ENCODE results near the gene NDUFV2. TPM values are rescaled to one million over a fixed set of nuclear protein-coding genes. Genes with fewer than 3 reads are reported as not detected.

NDUFV2 gene
- 144 TPM for polyA plus RNA-seq

DNA sequence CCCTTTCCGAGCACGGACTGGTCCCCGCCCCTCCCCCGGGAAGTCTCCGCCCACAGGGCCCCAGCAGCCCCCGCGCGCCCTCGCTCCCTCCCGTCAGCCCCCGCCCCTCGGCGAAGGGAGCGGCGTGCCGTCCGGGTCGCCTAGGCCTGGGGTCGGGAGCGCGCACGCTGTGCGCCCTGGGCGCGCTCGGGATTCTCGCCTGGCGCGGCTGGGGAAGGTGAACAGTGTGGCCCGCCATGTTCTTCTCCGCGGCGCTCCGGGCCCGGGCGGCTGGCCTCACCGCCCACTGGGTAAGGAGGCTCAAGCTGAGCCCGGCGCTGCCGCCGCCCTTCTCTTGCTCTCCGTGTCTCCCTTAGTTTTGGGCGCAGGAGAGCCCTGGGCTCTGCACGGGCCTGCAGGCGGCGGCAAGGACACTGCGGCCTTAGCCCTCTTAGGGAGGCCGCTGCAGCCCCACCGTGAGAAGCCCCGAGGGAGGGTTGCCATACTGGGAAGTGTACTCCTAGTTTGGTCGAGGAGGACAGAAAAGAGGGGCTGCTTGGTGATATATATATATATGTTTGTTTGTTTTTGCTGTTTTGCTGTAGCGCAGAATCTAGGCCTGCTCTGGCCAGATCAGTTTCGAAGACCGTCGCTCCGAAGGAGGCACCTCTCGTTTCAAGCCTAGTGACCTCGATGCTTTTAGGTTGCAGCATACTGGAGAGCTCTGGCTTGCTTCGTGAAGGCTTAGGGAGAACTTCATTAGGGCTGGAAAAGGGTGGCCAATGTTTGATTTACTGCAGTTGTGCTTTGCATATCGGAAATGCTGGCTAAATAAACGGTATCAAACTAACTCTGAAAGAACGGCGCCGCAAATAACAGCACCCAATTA is at the start of gene NDUFV2:
Gene NDUFV2, plus strand, starts transcription at position 192 of the 868 bp plus-strand sequence. Its CDS starts 45 bp downstream, at position 237.
- peaks cover 7% of the 10 kb centered on the region for H3K36me3 Mint-ChIP-seq
- no peaks in the 10 kb centered on the region for H3K27me3 Mint-ChIP-seq
- H3K4me1 Mint-ChIP-seq, result peaks cover 40 to 55% (median 47%) of the 10 kb centered on the region in 3 donors
- H3K4me3 Mint-ChIP-seq, result peak within 1 kb of the TSS; percentile 91 to 98 (median 96)
- H3K9me3 Mint-ChIP-seq, result peaks cover 0 to 1% (median 0%) of the 10 kb centered on the region in 3 donors
- H3K27ac Mint-ChIP-seq, result peak within 1 kb of the TSS; percentile 78 to 94 (median 87)

DNA sequence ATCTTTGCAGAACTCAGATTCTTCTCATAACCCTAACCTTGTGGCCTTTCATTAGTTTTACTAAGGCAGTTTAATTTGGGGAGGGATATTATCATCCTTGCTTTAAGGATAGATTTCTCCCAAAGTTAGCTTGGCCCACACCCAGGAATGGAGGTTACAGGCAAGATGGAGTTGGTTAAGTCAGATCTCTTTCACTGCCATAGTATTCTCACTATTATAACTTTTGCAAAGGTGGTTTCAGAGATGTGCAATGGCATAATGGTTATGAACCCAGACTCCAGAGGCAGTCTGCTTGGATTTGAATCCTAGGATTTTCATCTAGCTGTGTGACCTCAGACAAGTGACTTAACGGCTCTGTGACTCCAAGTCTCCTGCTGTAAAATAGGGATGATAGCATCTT is 48.7 kb upstream of the NDUFV2 start:
- Mint-ChIP-seq H3K4me3 (no peak overlapping the region), H3K27me3 (no peaks in the 10 kb centered on the region), H3K36me3 (peaks cover 3% of the 10 kb centered on the region), H3K9me3 (peaks cover 4 to 20% (median 6%) of the 10 kb centered on the region in 3 donors), H3K27ac (no peak overlapping the region), H3K4me1 (peaks cover 2 to 8% (median 2%) of the 10 kb centered on the region in 3 donors)

DNA sequence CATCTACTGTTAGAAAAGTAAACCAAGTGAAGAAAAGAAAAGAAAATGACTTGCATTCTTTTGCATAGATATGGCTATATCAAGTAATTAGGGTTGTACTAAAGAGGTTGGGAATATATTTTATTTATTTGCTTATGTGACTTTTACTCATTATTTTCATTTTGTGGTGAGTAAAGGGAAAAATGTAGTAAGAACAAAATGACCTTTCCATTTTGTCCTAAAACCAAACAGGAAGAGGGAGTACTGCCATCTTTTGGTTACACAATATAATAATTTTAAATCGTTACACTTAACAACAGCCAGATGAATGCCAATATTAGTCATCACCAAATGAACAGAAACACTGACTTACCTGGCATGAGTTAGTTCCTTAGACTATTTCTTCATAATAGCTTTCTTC is 47.3 kb upstream of the NDUFV2 start:
- H3K9me3 Mint-ChIP-seq, result peaks cover 2 to 12% (median 4%) of the 10 kb centered on the region in 3 donors
- H3K27me3 Mint-ChIP-seq, result no peaks in the 10 kb centered on the region
- H3K36me3 Mint-ChIP-seq, result peaks cover 2% of the 10 kb centered on the region
- peaks cover 2 to 8% (median 2%) of the 10 kb centered on the region in 3 donors for H3K4me1 Mint-ChIP-seq
- H3K27ac Mint-ChIP-seq, result no peak overlapping the region
- H3K4me3 Mint-ChIP-seq, result no peak overlapping the region

DNA sequence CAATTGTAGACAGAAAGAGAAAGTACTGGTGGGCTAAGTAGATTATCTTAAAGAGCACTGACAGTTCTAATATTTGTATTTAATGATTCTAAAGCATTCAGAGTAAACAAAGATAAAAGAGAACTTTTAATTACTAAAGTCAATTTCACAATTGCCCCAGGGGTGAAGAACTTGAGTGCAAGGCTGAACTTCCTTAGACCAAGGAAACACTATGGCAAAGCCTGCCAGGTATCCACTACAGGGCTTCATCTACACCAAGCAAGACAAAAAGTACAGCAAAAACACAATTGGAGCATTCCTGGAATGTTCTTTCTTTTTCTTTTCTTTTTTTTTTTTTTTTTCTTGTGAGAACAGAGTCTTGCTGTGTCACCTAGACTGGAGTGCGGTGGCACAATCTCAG is 46.9 kb upstream of the NDUFV2 start:
- H3K9me3 Mint-ChIP-seq, result peaks cover 0 to 9% (median 2%) of the 10 kb centered on the region in 3 donors
- no peak overlapping the region for H3K4me3 Mint-ChIP-seq
- no peak overlapping the region for H3K27ac Mint-ChIP-seq
- H3K36me3 Mint-ChIP-seq, result no peaks in the 10 kb centered on the region
- no peaks in the 10 kb centered on the region for H3K27me3 Mint-ChIP-seq
- peaks cover 2 to 8% (median 2%) of the 10 kb centered on the region in 3 donors for H3K4me1 Mint-ChIP-seq

DNA sequence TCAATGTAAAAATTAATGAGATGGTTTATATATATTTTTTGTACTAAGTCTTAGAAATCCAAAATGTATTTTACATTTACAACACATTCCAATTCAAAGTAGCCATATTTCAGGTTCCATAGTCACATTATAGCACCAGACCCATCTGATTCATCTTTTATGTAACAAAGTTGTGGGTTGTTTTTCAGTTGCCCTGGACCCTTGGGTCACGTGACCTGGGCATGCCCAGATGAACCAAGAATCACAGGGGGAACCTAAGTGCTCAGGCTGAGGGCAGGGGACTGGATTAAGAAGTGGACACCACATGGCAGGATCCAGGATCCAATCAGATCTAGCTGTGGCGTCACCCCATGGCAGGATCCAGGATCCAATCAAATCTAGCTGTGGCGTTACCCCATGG is 44.9 kb upstream of the NDUFV2 start:
- H3K27ac Mint-ChIP-seq, result no peak overlapping the region
- peaks cover 0 to 6% (median 0%) of the 10 kb centered on the region in 3 donors for H3K9me3 Mint-ChIP-seq
- no peaks in the 10 kb centered on the region for H3K36me3 Mint-ChIP-seq
- H3K4me1 Mint-ChIP-seq, result peaks cover 19 to 23% (median 19%) of the 10 kb centered on the region in 3 donors
- H3K27me3 Mint-ChIP-seq, result peaks cover 4% of the 10 kb centered on the region
- H3K4me3 Mint-ChIP-seq, result no peak overlapping the region

DNA sequence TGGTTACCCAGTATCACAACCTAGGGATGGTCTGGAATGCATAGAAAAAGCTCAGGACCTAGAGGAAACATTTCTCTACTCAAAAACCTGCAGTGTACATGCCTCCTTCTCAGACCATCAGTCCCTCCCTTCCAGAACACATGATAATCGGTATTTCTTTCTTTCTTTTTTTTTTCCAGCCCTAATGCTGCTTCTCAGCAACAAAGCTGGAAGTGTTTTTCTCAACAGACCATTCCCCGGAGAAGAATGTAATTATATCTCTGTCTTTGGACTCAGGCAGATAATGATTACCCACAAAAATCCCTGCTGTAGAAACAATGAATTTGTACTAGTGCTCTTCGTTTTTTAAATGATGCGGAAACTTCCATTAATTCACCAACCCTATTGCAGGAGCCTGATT is 44.1 kb upstream of the NDUFV2 start:
- Mint-ChIP-seq H3K4me3 (no peak overlapping the region), H3K4me1 (peaks cover 22 to 23% (median 23%) of the 10 kb centered on the region in 3 donors), H3K27ac (no peak overlapping the region), H3K36me3 (no peaks in the 10 kb centered on the region), H3K9me3 (no peaks in the 10 kb centered on the region), H3K27me3 (peaks cover 4% of the 10 kb centered on the region)

DNA sequence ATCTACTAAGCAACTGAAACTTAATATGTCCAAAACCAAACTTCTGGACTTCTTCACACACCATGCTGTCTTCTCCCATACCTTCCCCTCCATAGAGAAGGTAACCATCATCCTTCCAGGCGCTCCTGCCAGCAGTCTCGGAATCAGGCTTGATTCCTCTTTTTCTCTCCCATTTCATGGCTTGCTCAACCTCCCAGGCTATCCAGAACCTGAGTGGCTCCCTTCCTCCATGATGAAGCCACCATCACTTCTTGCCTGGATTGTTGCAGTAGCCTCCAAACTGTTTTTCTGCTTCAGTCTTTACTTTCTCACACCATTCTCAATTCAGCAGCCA is 40.1 kb upstream of the NDUFV2 start:
- H3K27ac Mint-ChIP-seq, result peak overlapping the region; percentile 2 to 71 (median 43)
- H3K4me1 Mint-ChIP-seq, result peaks cover 25 to 42% (median 36%) of the 10 kb centered on the region in 3 donors
- H3K36me3 Mint-ChIP-seq, result peaks cover 1% of the 10 kb centered on the region
- no peaks in the 10 kb centered on the region for H3K9me3 Mint-ChIP-seq
- peaks cover 4% of the 10 kb centered on the region for H3K27me3 Mint-ChIP-seq
- H3K4me3 Mint-ChIP-seq, result peak overlapping the region; percentile 13 to 89 (median 68)

DNA sequence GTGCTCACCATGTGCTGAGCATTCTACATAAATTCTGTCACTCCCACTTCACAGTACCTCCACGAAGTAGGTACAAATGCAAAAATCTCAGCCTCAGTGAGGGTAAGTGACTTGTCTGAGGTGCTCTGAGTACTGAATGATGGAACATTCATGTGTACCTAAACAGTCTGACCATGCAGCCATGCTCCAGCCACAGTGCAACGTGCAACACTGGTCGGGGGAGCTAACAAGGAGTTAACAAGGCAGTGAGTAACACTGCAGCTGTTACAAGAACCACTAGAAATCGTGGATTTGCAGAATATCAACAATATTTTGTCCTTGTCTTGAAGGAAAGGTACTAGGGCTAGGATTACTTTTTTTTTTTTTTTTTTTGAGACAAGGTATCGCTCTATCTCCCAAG is 36.6 kb upstream of the NDUFV2 start:
- peaks cover 35 to 56% (median 47%) of the 10 kb centered on the region in 3 donors for H3K4me1 Mint-ChIP-seq

DNA sequence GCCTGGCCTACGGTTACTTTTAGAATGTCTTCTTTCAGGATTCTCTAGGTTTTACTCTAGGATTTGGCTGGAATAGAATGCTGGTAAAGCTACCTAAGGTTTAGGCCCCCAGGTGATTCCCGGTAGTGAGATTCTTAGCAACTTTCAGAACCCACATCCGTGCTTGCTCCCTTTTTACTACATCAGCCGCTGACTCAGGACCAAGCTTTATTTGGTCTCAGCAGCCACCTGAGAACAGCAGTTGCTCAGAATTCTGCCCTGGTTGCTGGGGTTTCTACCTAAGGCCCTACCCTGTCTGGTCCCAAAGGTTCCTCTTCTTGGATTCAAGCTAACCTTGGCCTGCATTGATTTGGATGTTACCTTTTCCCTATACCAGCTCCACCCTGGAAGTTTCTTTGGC is 36.1 kb upstream of the NDUFV2 start:
- H3K36me3 Mint-ChIP-seq, result peaks cover 1% of the 10 kb centered on the region
- H3K4me3 Mint-ChIP-seq, result no peak overlapping the region
- peak overlapping the region in 1 of 3 donors; percentile 14 for H3K27ac Mint-ChIP-seq
- H3K27me3 Mint-ChIP-seq, result peaks cover 1% of the 10 kb centered on the region
- H3K9me3 Mint-ChIP-seq, result no peaks in the 10 kb centered on the region
- H3K4me1 Mint-ChIP-seq, result peaks cover 31 to 51% (median 42%) of the 10 kb centered on the region in 3 donors

More for the DNA sequence above, 36.6 kb upstream of the NDUFV2 start:
- Mint-ChIP-seq H3K4me3 (peak overlapping the region in 1 of 4 donors; percentile 74), H3K36me3 (peaks cover 1% of the 10 kb centered on the region), H3K27me3 (peaks cover 4% of the 10 kb centered on the region), H3K27ac (no peak overlapping the region), H3K9me3 (no peaks in the 10 kb centered on the region)

DNA sequence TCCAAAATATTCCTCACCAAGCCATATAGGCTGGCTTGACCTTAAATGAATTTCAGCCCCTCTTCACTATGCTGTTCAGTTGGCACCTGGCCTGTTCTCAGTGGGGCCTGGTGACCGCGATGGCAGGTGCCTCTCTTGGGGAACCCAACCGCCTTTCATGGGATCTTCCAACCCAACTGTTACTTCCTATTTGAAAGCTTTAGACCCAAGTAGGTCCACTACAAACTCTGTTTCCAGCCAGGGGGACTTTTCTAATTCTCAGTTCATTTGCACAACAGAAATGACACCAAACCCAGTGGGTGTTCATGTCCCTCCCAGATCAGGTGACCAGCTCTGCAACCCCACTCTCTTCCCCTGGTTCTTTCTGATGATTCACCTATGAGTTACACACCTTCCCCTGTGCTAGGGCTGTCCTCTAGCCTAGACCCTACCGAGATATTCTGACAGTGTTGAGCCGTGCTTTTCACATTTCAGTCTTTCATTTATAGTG is 35.6 kb upstream of the NDUFV2 start:
- no peaks in the 10 kb centered on the region for H3K27me3 Mint-ChIP-seq
- peak overlapping the region in 1 of 3 donors; percentile 14 for H3K27ac Mint-ChIP-seq
- no peaks in the 10 kb centered on the region for H3K9me3 Mint-ChIP-seq
- peaks cover 1% of the 10 kb centered on the region for H3K36me3 Mint-ChIP-seq
- peak overlapping the region in 1 of 4 donors; percentile 29 for H3K4me3 Mint-ChIP-seq
- peaks cover 28 to 48% (median 39%) of the 10 kb centered on the region in 3 donors for H3K4me1 Mint-ChIP-seq

DNA sequence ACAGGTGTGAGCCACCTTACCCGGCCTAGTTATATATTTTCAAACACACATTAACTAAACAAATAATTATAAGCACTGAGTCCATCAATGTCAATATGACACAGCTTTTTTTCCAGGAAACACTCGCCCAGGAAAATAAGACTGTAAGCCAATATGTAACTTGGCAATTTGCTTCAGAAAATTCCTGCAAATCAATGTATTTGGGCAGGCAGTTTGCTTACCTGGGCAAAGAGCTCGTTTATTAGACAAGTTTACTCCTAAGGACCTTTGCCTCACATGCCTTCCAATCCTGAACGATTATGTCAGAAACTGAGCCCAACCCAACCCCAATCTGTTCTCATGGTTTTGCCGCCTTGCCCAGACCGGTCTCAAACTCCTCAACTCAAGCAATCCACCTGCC is 34.7 kb upstream of the NDUFV2 start:
- no peaks in the 10 kb centered on the region for H3K27me3 Mint-ChIP-seq
- peaks cover 1% of the 10 kb centered on the region for H3K36me3 Mint-ChIP-seq
- peaks cover 20 to 39% (median 30%) of the 10 kb centered on the region in 3 donors for H3K4me1 Mint-ChIP-seq
- no peak overlapping the region for H3K4me3 Mint-ChIP-seq
- H3K9me3 Mint-ChIP-seq, result no peaks in the 10 kb centered on the region
- peak overlapping the region in 1 of 3 donors; percentile 61 for H3K27ac Mint-ChIP-seq

DNA sequence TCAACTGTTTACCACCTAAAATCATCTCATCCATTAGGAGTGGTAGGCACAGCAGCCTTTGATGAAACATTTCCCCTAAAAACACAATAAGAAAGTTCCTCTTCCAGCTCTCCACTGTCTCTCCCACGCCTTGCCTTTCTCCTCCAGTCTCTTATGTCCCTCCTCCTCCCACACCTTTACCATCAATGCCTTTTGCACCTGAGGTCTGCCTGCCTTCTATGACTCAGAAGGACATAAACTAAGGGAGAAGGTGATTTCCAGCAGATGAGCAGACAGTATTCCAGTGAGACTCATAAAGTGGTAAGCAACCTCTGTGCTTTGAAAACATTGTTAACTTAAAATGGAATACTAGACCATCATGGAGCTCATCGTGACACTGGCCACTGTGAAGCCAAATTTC is 34.2 kb upstream of the NDUFV2 start:
- H3K4me3 Mint-ChIP-seq, result no peak overlapping the region
- no peaks in the 10 kb centered on the region for H3K9me3 Mint-ChIP-seq
- peaks cover 1% of the 10 kb centered on the region for H3K36me3 Mint-ChIP-seq
- peak overlapping the region in 1 of 3 donors; percentile 61 for H3K27ac Mint-ChIP-seq
- no peaks in the 10 kb centered on the region for H3K27me3 Mint-ChIP-seq
- peaks cover 21 to 39% (median 28%) of the 10 kb centered on the region in 3 donors for H3K4me1 Mint-ChIP-seq

DNA sequence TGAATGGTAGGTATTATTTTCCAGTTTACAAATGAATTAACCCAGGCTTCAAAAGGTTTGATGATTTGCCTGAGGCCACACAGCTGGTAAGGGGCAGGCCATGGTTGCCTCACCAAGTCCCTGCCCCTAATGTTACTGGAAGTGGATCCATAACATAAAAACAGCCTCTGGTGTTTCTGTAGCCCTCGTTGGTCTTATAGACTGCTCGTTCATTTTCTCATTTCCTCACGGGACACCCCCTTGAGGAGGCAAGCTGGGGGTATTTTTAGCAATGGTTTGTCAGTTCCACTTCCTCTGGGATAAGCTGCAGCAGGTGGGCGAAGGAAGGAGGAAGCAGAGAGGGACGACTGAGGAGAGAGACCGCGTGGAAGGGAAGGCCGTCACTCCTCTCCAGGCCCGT is 32.9 kb upstream of the NDUFV2 start:
- Mint-ChIP-seq H3K27me3 (no peaks in the 10 kb centered on the region), H3K4me3 (peak overlapping the region in 3 of 4 donors; percentile 25 to 69 (median 57)), H3K4me1 (peaks cover 27 to 40% (median 32%) of the 10 kb centered on the region in 3 donors), H3K36me3 (peaks cover 1% of the 10 kb centered on the region), H3K27ac (peak overlapping the region in 1 of 3 donors; percentile 91), H3K9me3 (no peaks in the 10 kb centered on the region)

DNA sequence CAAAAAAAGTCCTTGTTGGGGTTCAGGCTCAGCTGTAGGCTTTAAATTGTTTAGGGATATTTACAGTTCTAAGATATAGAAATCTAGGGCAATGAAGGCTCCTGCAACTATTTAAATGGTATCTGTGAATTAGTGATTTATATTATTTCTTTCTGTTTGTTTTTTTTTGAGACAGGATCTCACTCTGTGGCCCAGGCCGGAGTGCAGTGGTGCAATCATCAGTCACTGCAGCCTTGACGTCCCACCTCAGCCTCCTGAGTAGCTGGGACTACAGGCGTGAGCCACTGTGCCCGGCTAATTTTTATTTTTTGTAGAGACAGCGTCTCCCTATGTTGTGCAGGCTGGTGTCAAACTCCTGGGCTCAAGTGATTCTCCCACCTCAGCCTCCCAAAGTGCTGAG is 32.3 kb upstream of the NDUFV2 start:
- H3K27me3 Mint-ChIP-seq, result no peaks in the 10 kb centered on the region
- H3K4me1 Mint-ChIP-seq, result peaks cover 25 to 39% (median 32%) of the 10 kb centered on the region in 3 donors
- H3K36me3 Mint-ChIP-seq, result peaks cover under 1% of the 10 kb centered on the region
- no peak overlapping the region for H3K27ac Mint-ChIP-seq
- peak overlapping the region in 1 of 4 donors; percentile 25 for H3K4me3 Mint-ChIP-seq
- no peaks in the 10 kb centered on the region for H3K9me3 Mint-ChIP-seq

DNA sequence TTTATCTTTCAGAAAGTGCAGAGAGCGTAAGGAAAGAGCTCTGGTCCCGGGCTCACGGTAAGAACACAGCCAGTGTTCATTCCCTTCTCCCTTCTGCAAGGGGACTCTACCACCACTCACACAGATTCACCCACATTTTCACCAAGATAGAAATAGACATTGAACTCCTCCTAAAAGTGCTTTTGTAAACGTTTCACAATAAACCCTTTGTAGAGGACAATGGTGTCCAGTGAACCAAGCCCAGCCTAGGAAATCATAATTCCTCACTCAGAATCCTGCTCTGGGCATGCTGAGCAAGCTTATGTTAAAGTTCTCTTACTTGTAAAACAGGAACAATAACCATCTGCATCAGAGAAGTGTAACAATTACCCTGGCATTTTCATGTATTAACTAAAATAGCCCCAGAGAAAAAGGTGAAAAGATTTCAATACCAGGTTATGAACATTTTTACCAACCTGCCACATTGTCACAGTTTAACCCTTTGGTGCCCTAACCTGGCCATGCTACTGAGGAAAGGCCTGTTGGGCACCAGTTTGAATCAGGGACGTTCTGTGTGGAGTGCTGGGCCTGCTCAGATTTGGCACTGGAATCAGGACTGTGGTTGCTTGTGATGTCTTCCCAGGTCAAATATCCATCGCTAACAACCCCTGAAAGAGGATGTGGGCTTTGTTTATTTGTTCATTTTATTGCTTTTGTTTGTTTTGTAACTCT is 22.5 kb upstream of the NDUFV2 start:
- no peak overlapping the region for H3K4me3 Mint-ChIP-seq
- peak overlapping the region in 1 of 3 donors; percentile 41 for H3K27ac Mint-ChIP-seq
- H3K4me1 Mint-ChIP-seq, result peaks cover 17 to 19% (median 18%) of the 10 kb centered on the region in 3 donors
- no peaks in the 10 kb centered on the region for H3K36me3 Mint-ChIP-seq
- H3K27me3 Mint-ChIP-seq, result no peaks in the 10 kb centered on the region
- no peaks in the 10 kb centered on the region for H3K9me3 Mint-ChIP-seq

Data from IgD-negative memory B cell (primary cell).